ENCODE data around the gene TNNI2. TPM values are rescaled to one million over a fixed set of nuclear protein-coding genes. Genes with fewer than 3 reads are reported as not detected.

TNNI2 gene
- total RNA-seq, 2 experiments from 2014 or later = 0.50 TPM; not detected in 1

DNA sequence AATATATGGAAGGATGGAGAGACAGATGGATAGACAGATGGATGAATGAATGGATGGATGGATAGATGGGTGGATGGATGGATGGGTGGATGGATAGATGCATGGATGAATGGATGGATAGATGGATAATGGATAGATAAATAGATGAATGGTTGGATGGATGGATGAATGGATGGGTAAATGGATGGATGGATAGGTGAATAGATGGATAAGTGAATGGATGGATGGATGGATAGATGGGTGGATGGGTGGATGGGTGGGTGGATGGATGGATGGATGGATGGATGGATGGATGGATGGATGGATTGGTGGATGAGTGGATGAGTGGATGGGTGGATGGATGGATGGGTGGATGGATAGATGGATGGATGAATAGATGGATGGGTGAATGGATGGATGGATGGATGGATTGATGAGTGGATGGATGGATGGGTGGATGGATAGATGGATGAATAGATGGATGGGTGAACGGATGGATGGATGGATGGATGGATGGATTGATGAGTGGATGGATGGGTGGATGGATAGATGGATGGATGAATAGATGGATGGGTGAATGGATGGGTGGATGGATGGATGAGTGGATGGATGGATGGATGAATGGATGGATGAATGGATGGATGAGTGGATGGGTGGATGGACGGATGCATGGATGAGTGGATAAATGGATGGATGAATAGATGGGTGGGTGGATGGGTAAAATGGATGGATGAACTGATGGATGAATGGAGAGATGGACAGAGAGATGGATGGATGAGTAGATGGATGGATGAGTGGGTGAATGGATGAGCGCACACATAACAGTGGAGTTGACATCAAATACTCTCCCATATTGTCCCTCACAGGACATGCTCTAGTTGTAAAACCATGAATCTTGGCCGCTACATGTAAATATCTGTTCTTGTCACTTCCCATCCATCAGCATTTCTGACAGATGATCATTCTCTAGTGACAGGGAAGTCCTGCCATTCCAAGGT is 22.9 kb downstream of the TNNI2 start:
- Mint-ChIP-seq H3K4me3 (no peak overlapping the region), H3K27ac (no peak overlapping the region), H3K9me3 (no peaks in the 10 kb centered on the region), H3K27me3 (no peaks in the 10 kb centered on the region), H3K36me3 (ENCODE audit: low read depth) (peaks cover 4% of the 10 kb centered on the region), H3K4me1 (ENCODE audit: low read depth) (peaks cover 23% of the 10 kb centered on the region)
- no peaks in the 10 kb centered on the region for H3K27me3 ChIP-seq (ENCODE audit: control insufficient read depth in 1 of 2, insufficient read depth in 2 of 2, low read length in 2 of 2)
- DNase-seq = no peak
- CTCF ChIA-PET = no interaction called here
- intact Hi-C loops (cut with DNase I, micrococcal nuclease) = no loop called here
- H3K36me3 ChIP-seq (ENCODE audit: insufficient read depth, low read length) = peaks cover 36% of the 10 kb centered on the region
- no peak overlapping the region for H3K27ac ChIP-seq (ENCODE audit: low read depth in 1 of 2, low read length in 2 of 2)
- ATAC-seq (ENCODE audit: poor library complexity) = no peak
- no peak overlapping the region for H3K4me3 ChIP-seq (ENCODE audit: low read length)
- POLR2A ChIA-PET = interaction anchor here (1.0 to 1.3 kb wide), 2 partner anchors 9 to 11 kb away, joined by 4 read pairs; partner anchors contain the start of gene LSP1
- H3K9me3 ChIP-seq (ENCODE audit: control insufficient read depth in 1 of 2, insufficient read depth in 1 of 2, low read length in 2 of 2) = no peaks in the 10 kb centered on the region
- H3K4me1 ChIP-seq (ENCODE audit: insufficient read depth, low read length) = peaks cover 80% of the 10 kb centered on the region
- TF ChIP-seq, protein P1, sequence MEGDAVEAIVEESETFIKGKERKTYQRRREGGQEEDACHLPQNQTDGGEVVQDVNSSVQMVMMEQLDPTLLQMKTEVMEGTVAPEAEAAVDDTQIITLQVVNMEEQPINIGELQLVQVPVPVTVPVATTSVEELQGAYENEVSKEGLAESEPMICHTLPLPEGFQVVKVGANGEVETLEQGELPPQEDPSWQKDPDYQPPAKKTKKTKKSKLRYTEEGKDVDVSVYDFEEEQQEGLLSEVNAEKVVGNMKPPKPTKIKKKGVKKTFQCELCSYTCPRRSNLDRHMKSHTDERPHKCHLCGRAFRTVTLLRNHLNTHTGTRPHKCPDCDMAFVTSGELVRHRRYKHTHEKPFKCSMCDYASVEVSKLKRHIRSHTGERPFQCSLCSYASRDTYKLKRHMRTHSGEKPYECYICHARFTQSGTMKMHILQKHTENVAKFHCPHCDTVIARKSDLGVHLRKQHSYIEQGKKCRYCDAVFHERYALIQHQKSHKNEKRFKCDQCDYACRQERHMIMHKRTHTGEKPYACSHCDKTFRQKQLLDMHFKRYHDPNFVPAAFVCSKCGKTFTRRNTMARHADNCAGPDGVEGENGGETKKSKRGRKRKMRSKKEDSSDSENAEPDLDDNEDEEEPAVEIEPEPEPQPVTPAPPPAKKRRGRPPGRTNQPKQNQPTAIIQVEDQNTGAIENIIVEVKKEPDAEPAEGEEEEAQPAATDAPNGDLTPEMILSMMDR (IDR thresholded peaks at IDR 0.05) = no peak

DNA sequence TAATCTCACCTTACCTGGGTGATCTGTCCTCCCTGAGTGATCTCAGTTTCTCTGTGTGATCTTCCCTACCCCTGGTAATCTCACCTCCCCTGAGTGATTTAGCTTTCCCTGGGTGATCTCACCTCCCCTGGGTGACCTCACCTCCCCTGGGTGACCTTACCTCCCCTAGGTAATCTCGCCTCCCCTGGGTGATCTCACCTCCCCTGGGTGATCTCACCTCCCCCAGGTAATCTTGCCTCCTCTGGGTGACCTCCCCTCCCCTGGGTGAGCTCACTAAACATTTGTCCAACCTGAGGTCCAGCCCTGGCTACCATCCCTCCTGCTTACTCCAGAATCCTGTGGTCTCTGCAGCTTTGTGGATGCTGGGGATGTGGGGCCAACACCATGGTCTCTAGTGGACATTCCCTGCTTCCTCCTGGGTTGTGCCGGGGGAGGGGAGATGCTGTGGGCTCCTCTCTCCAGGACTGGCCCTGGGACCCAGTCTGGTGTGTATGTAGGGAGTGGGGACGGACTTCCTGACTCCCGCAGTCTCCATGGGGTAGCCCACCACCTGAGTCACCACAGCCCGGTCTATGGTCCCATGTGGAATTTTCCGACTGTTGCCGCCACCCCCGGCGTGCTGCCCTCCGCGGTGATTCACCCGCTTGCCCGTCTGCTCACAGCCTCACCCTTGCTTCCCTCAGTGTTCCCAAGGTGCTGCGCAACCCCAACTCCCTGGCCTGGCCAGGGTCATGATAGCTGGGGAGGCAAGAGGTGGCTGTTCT is 24.0 kb downstream of the TNNI2 start:
- Histone ChIP-seq H3K9me3 (ENCODE audit: control insufficient read depth in 1 of 2, insufficient read depth in 1 of 2, low read length in 2 of 2) (no peaks in the 10 kb centered on the region), H3K4me1 (ENCODE audit: insufficient read depth, low read length) (peaks cover 79% of the 10 kb centered on the region), H3K27me3 (ENCODE audit: control insufficient read depth in 1 of 2, insufficient read depth in 2 of 2, low read length in 2 of 2) (no peaks in the 10 kb centered on the region), H3K4me3 (ENCODE audit: low read length) (no peak overlapping the region), H3K36me3 (ENCODE audit: insufficient read depth, low read length) (peaks cover 28% of the 10 kb centered on the region), H3K27ac (ENCODE audit: low read depth in 1 of 2, low read length in 2 of 2) (no peak overlapping the region)
- no peak overlapping the region for H3K4me3 Mint-ChIP-seq
- no peak for DNase-seq
- ATAC-seq (ENCODE audit: poor library complexity) = no peak
- no peaks in the 10 kb centered on the region for H3K9me3 Mint-ChIP-seq
- no peaks in the 10 kb centered on the region for H3K27me3 Mint-ChIP-seq
- POLR2A ChIA-PET = interaction anchor here (1.0 to 1.3 kb wide), 2 partner anchors 10 to 12 kb away, joined by 4 read pairs; partner anchors contain the start of gene LSP1
- TF ChIP-seq, protein P1 (IDR thresholded peaks at IDR 0.05) = no peak
- intact Hi-C loops (cut with DNase I, micrococcal nuclease) = no loop called here
- peaks cover 24% of the 10 kb centered on the region for H3K4me1 Mint-ChIP-seq (ENCODE audit: low read depth)
- peaks cover 6% of the 10 kb centered on the region for H3K36me3 Mint-ChIP-seq (ENCODE audit: low read depth)
- CTCF ChIA-PET = no interaction called here
- H3K27ac Mint-ChIP-seq = no peak overlapping the region

DNA sequence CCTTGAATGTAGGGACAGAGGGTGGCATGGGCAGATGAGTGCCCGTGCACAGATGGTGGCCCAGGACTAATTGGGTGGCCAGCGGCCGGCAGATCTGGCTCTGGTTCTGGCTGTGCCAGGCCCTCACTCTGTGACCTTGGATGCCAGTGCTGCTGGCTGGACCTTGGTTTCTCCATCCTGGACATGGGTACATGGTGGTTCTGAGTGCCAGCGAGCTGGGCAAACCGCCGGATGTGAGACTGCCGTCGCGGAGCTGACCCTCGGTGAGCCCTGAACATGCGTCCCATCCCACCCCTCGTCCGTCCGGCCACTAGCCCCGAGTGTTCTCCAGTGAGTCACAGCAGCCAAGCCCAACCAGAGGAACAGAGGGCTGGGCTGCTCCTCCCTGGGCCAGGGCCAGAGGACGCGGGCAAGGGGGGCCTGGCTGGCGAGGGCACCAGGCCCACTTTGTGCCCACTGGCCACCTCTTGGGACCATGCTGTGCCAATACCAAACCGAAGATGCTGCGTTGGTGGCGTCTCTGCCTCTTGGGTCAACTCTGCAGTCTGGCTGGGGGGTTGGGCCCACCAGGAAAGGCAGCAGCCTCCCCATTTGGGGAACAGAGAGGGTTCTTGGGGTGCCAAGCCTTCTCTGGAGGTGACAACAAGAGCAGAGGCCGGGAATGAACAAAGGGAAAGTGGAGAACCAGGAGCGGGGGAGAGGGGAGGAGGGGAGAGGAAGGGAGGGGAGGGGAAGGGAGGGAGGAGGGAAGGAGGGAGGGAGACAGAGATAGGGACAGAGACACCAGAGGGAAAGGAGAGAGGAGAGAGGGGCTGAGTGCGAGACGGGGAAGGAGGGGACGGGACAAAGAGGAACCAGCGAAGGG is 24.8 kb downstream of the TNNI2 start:
- H3K4me3 Mint-ChIP-seq = no peak overlapping the region
- peak overlapping the region; percentile 58 for H3K27ac Mint-ChIP-seq
- H3K4me1 Mint-ChIP-seq (ENCODE audit: low read depth) = peaks cover 29% of the 10 kb centered on the region
- ChIA-PET CTCF (no interaction called here), POLR2A (no interaction called here)
- ATAC-seq (ENCODE audit: poor library complexity) = no peak
- Histone ChIP-seq H3K27ac (ENCODE audit: low read depth in 1 of 2, low read length in 2 of 2) (no peak overlapping the region), H3K27me3 (ENCODE audit: control insufficient read depth in 1 of 2, insufficient read depth in 2 of 2, low read length in 2 of 2) (no peaks in the 10 kb centered on the region), H3K4me3 (ENCODE audit: low read length) (no peak overlapping the region), H3K4me1 (ENCODE audit: insufficient read depth, low read length) (peaks cover 79% of the 10 kb centered on the region), H3K9me3 (ENCODE audit: control insufficient read depth in 1 of 2, insufficient read depth in 1 of 2, low read length in 2 of 2) (no peaks in the 10 kb centered on the region), H3K36me3 (ENCODE audit: insufficient read depth, low read length) (peaks cover 28% of the 10 kb centered on the region)
- intact Hi-C loops (cut with DNase I, micrococcal nuclease) = no loop called here
- DNase-seq = peak in 2 of 14 experiments; percentile 56 to 64
- no peaks in the 10 kb centered on the region for H3K27me3 Mint-ChIP-seq
- H3K36me3 Mint-ChIP-seq (ENCODE audit: low read depth) = peaks cover 9% of the 10 kb centered on the region
- H3K9me3 Mint-ChIP-seq = no peaks in the 10 kb centered on the region
- TF ChIP-seq, protein P1 (IDR thresholded peaks at IDR 0.05) = no peak
